HG03575 (cell line): Measurements from ENCODE around the gene MYD88.

Source experiments
- ATAC-seq: cut with Tn5 transposase; IDR thresholded peaks from one replicate; pipeline ENCODE4 v1.9.1; 2021; ENCODE audit not compliant: unreplicated experiment, insufficient number of reproducible peaks, low FRiP score; ENCODE audit errors: extremely low read depth

The MYD88 gene

DNA sequence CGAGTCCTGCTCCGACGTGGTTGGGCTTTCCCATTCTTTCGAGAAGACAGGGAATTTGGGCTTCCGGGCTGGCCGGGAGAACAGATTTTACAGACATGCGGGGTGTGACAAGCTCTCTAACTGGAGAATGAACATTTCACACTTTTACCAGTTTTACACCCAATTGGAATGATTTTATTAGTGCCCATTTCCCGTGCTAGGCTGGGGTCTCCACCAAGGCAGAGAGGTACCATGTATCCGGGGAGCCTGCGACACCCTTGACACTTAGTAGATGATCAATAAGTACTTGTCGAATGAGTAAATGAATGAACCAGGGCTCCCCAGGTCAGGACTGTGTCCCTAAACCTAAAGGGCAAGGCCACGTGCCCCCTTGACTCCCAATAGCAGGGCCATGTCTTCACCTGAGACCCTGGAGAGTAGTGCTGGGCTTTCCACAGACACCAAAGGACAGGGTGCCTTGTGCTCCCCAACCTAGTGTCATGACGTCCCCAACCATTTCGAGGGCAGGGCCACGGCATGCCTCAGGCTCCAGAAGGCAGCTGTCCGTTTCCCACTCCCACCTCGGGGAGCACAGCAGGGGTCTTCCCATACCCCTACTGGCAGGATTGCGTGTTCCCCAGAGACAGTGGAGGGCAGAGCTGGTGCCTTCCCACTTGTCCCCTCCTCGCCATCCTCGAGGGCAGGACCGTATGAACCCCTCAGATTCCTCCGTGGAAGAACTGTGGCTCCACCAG is 679 bp upstream of the MYD88 start:
- ATAC-seq, result no peak

DNA sequence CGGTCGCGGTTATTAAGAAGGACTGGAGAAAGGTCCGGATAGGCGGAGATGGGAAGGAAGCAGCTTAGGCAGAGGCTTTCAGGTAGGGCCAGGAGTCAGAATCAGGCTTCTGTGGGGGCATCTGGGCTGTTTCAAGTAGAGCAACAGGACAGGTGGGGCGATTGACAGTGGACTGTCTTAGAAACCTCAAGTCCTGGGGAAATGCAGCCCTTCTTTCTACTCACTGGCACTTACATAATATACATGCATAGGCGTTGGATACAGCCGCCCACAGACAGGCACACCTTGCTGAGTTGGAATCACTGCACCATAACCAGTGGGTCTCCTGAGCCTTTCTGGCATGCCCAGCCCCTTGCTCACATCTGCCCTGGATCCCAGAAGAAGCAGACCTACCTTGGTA is 730 bp downstream of the MYD88 start:
- ATAC-seq, result no peak

DNA sequence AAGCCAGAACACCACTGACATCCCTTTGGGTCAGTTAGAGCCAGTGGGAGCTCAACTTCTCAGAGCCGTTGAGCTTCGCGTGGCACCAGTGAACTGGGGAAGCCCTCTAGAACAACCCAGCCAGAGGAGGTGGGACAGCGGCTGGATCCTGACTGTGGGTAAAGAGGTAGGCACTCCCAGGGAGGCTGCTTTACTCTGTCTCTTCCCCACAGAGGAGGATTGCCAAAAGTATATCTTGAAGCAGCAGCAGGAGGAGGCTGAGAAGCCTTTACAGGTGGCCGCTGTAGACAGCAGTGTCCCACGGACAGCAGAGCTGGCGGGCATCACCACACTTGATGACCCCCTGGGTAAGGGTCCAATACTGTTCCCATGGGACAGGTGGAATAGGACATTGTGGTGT is 1.2 kb downstream of the MYD88 start:
- ATAC-seq, result no peak

DNA sequence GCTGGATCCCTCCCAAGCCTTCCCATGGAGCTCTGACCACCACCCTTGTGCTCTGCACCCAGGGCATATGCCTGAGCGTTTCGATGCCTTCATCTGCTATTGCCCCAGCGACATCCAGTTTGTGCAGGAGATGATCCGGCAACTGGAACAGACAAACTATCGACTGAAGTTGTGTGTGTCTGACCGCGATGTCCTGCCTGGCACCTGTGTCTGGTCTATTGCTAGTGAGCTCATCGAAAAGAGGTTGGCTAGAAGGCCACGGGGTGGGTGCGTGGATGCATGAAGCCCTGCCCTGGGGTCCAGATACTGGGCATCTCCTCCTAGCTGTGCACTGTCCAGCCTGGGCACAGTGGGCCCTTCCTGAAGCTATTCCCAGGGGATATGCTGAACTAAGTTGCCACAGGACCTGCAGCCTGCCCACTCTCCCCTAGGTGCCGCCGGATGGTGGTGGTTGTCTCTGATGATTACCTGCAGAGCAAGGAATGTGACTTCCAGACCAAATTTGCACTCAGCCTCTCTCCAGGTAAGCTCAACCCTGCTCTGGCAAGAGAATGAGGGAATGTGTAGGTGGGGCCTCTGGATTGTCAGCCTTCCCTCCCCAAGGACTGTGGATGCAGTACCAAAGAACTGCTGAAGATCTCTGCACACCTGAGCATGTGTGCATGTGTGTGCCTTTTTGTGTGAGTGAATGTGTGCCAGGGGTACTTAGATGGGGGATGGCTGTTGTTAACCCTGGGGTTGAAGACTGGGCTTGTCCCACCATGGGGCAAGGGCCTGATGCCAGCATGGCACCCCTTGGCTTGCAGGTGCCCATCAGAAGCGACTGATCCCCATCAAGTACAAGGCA is 2.1 kb downstream of the MYD88 start:
- ATAC-seq, result no peak

DNA sequence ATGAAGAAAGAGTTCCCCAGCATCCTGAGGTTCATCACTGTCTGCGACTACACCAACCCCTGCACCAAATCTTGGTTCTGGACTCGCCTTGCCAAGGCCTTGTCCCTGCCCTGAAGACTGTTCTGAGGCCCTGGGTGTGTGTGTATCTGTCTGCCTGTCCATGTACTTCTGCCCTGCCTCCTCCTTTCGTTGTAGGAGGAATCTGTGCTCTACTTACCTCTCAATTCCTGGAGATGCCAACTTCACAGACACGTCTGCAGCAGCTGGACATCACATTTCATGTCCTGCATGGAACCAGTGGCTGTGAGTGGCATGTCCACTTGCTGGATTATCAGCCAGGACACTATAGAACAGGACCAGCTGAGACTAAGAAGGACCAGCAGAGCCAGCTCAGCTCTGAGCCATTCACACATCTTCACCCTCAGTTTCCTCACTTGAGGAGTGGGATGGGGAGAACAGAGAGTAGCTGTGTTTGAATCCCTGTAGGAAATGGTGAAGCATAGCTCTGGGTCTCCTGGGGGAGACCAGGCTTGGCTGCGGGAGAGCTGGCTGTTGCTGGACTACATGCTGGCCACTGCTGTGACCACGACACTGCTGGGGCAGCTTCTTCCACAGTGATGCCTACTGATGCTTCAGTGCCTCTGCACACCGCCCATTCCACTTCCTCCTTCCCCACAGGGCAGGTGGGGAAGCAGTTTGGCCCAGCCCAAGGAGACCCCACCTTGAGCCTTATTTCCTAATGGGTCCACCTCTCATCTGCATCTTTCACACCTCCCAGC is 2.9 kb downstream of the MYD88 start:
- ATAC-seq, result no peak

DNA sequence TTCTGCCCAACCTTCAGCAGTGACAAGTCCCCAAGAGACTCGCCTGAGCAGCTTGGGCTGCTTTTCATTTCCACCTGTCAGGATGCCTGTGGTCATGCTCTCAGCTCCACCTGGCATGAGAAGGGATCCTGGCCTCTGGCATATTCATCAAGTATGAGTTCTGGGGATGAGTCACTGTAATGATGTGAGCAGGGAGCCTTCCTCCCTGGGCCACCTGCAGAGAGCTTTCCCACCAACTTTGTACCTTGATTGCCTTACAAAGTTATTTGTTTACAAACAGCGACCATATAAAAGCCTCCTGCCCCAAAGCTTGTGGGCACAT is 3.5 kb downstream of the MYD88 start:
- ATAC-seq, result no peak

DNA sequence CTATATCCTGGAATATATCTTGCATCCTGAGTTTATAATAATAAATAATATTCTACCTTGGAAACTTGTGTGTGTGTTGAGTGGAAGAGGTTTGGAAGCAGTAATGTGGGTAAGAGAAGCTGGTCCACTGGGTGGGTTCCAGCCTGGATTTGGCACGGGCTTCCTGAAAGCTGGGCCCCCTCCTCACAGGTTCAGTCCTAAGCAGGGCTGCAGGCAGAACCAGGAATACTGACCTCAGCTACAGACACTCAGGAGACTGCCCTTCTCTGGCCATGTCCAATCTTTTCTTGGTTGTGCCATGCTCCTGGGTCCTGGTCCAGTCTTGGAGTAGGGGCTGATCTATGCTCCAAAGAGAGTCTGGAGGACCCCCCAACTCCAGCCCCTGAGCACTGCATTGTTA is 4.5 kb downstream of the MYD88 start:
- no peak for ATAC-seq

DNA sequence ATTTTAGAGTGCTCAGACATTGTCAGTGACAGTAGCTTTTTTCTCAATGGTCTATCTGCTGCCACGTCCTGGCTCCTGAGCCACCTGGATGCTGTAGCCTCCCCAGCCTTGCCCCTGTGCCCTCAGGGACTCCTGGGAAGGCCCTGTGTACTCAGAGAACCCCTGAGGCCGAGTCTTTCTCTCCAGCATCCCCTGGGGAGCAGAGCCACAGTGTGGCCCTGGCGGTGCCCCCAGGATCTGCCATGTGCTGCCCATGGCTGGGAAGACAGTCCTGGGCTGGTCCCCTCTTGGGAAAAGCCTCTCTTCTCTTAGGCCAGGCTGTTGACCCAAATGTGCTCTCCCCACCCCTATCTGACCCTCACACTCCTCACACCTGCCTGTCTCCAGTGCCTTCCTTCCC is 5.0 kb downstream of the MYD88 start:
- ATAC-seq, result no peak

DNA sequence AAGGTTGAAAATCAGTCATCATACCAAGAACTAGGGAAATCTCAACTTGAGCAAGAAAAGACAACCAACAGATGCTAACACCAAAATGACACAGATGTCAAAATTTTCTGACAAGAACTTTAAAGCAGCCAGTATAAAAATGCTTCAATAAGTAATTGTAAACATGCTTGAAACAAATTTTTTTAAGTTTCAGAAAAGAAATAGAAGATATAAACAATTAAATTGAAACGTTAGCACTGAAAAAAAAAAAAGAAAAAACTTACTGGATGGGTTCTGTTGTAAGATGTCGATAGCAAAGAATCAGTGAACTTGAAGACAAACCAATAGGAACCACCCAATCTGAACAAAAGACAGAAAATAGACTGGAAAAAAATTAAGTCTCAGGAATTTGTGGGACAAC is 8.0 kb downstream of the MYD88 start:
- ATAC-seq, result no peak

DNA sequence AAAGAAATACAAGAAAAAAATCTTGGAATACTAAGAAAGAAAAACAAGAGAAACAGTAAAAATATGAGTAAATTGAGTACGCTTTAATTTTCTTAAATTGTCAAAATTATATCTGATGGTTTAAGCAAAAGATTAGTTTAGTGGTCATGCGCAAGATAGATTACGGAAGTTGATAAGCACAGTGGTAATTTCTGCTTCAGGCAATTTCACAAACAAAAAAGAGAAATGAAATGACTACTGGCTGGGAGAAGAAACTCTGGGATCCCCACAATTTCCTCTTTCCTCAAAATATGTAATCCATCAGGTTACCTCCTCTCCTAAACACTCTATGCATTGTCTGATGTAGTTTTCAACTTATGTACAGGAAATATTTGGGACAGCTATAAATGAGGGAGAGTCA is 9.0 kb downstream of the MYD88 start:
- no peak for ATAC-seq

DNA sequence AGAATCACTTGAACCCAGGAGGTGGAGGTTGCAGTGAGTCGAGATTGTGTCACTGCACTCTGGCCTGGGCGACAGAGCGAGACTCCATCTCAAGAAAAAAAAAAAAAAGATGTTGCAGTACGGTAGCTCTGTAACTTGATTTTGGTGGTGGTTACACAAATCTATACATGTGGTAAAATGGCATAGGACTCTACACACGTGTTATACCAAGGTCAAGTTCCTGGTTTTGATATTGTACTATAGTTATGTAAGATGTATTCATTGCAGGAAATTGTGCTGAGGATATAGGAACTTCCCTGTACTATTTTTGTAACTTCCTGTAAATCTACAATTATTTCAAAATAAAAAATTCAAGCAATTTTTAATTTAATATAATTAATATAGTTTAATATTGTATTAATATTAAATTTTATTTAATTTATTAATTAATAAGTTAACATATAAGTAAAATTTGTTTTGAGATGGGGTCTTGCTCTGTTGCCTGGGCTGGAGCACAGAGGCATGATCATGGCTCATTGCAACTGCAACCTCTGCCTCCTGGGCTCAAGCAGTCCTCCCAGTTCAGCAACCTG is 9.9 kb downstream of the MYD88 start:
- ATAC-seq, result no peak

DNA sequence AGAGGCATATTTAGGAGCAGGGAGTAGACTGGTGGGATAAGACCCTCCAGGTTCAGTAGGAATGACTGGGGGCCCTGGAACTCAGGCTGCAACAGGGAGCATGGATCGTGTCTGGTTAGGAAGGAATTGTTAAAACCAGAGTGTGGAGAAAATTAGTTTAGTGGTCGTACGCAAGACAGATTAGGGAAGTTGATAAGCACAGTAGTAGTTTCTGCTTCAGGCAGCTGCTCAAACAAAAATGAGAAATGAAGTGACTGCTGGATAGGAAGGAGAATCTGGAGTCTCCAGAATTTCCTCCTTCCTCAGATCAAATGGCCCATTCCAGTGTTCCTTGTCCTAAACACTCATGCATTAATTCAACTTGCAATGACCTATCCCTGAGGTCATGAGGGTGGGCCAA is 11.2 kb downstream of the MYD88 start:
- ATAC-seq, result no peak

DNA sequence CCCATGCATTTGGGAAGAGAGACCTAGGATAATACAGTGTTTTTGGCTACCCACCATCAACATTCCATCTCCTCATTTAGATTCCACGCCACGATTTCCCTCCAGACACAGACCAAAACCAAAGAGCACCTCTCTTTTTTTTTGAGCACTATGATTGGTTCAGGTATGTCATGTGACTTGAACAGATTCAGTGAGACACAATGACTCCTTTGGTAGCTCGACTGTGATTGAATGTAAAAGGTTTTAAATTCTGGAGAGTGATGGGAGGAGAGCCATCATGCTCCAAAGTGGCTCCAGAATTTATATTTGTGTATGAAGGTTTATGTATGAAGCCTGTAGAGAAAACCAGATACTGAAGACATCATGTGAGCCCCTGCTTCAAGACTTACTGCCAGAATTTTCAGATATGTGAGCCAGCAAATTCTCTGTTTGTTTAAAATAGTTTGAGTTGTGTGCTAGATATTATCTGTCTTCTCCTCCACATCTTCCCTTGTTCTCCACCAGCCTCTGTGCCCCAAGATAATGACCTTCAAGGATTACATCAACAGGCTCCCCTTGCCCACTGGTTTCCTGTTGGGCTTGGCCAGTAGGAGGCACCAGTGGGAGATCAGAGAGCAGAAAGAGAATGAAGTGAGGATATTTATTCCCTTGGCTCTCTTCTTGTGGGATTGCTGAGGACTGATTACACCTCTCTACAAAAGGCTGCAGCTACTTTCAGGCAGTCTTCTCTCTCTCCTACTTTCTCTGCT is 12.5 kb downstream of the MYD88 start:
- ATAC-seq, result no peak

DNA sequence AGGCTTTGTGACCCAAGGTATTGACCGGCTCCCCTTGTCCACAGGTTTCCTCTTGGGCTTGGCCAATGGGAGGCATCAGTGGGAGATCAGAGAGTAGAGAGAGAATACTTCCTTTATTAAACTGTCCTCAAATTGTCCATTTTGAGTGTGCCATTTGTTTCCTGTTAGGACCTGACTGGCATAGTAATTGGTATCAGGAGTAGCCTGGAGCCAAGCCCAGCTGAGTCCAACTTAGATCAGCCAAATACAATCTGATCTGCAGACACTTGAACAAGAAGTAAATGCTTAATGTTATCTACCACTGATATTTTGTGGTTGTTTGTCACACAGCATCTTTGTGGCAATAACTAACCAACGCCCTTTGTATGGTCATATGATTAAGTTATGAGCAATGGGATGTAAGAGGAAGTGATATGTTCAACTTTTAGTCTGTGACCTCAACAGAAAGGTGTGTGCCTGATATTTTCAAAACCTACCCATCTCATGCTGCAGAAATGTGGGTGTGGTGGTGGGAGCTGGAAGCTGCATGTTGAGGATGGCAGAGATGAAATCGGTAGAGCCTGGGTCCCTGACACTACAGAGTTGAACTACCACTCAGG is 13.3 kb downstream of the MYD88 start:
- ATAC-seq, result no peak

DNA sequence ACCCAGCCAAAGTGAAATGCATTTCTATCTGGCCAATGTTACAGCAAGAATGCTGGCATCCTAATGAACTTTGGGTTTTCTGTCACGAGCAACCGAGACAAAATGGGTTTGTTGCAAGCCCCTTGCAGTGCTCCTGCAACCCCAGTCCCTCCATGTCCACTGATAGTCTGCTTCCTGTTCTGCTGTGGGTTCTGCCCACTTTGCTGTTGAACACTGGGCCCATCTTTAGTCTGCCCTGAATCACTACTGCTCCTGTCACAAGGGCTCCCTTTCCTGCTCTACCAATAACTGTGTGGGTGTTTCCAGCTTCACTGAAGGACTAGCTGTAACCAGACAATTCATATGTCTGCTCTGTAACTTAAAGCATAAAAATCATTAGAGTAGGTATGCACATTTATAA is 14.1 kb downstream of the MYD88 start:
- ATAC-seq, result no peak

DNA sequence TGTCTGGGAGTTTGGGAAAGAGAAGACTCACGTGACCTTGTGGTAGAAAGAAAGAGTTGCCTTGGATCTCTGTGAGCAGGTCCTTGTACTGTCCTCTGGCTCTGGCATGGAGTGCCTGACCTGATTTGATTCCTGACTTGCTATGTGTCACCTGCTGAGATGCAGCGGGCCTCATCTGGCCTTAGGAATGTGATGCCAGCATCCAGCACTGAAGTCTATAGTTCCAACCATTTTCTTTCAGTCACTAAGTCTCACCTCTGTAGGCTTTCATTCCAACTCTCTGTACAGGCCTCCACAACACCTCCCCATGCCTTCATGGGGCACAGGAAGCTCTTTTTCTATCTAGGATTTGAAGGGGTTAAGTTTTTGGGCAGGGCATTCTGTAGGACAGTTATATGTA is 14.8 kb downstream of the MYD88 start:
- no peak for ATAC-seq

DNA sequence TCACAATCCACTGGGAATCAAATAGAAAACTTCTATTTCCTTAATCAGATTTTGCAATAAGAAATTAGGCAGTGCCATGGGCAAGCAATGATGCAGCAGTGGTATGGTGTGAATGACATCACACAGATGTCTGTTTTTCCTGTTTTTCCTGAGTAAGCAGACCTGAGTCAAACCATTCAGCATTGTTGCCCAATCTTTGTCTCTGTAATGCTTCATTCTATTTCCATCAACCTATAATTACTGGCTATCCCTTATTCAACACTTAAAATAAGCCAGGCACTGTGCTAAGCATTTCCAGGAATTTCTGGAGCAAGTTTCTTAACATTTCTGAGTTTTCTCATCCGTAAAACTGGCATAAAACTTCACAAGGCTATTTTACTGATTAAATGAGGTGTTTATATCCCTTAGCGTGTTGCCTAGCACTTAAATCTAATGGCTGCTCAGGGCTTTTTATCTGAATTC is 15.6 kb downstream of the MYD88 start:
- ATAC-seq, result no peak

DNA sequence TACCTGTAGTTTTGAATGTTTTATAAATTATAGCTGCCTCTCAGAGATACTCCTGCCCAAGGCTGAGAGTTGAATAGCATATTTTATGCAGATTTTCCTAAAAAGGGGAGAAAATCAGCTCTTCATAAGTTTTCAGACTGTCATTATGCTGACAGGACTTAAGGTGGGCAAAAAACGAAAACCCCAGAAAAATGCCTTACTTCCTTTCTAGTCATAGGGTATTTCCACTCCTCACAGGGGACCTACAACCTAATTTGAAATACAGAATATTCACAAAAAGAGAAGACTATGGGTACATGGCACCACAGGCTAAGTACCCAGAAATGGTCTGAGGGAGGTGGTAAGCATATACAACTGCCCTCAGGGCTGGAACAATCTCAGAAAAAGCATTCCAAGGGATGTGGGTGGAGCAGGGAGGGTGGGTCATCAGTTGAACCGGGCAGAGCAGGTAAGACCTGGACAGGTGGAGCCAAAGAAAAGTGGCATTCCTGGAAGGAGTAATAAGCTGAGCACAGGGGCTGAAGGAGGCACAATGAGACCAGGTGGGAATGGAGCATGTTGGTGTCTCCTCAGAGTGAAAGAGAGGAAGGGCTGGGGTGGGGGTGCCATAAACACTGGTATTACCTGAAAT is 16.3 kb downstream of the MYD88 start:
- ATAC-seq, result no peak
